Immature natural killer cell (primary cell): ENCODE data around the gene AMBP. TPM values are rescaled to one million over a fixed set of nuclear protein-coding genes. Genes with fewer than 3 reads are reported as not detected.
A peak's percentile ranks its signal among the peaks of the same experiment; 100 is the strongest.

Experiments
- DNase-seq, 3 donors: peaks; one replicate each; pipeline ENCODE4 v3.0.0; 2022; ENCODE audit warnings: mixed read lengths in 1 of 3
- H3K27ac Mint-ChIP-seq, 6 donors: one replicate each; pipeline ENCODE4 v1.8.0; 2020; ENCODE audit warnings: mixed read lengths in 6 of 6, mild to moderate bottlenecking in 5 of 6, inconsistent platforms in 4 of 6, moderate library complexity in 3 of 6
- H3K27me3 Mint-ChIP-seq, 3 donors: one replicate each; pipeline ENCODE4 v1.8.0; 2020 to 2021; ENCODE audit warnings: low read depth in 3 of 3, mild to moderate bottlenecking in 3 of 3, mixed read lengths in 3 of 3, moderate library complexity in 3 of 3, inconsistent platforms in 1 of 3
- H3K36me3 Mint-ChIP-seq, 3 donors: one replicate each; pipeline ENCODE4 v1.8.0; 2020; ENCODE audit warnings: mixed read lengths in 3 of 3, inconsistent platforms in 2 of 3, mild to moderate bottlenecking in 2 of 3
- H3K4me1 Mint-ChIP-seq, 2 donors: one replicate each; pipeline ENCODE4 v1.8.0; 2020; ENCODE audit warnings: inconsistent platforms in 2 of 2, mild to moderate bottlenecking in 2 of 2, mixed read lengths in 2 of 2, moderate library complexity in 1 of 2
- H3K4me3 Mint-ChIP-seq, 5 donors: one replicate each; pipeline ENCODE4 v1.8.0; 2020; ENCODE audit warnings: mild to moderate bottlenecking in 5 of 5, mixed read lengths in 5 of 5, inconsistent platforms in 3 of 5, moderate library complexity in 3 of 5
- H3K9me3 Mint-ChIP-seq, 6 donors: one replicate each; pipeline ENCODE4 v1.8.0; 2020; ENCODE audit warnings: mild to moderate bottlenecking in 6 of 6, mixed read lengths in 6 of 6, inconsistent platforms in 4 of 6, moderate library complexity in 3 of 6
- polyA plus RNA-seq, 3 donors: library from polyadenylated mRNA; unstranded; fragments of 300-500 nt; fragmentation: Illumina TruSeq; gene quantifications; one replicate each; pipeline ENCODE4 v1.2.3, GENCODE V29; 2021

AMBP gene
- polyA plus RNA-seq, 3 donors from 2014 or later = not detected

DNA sequence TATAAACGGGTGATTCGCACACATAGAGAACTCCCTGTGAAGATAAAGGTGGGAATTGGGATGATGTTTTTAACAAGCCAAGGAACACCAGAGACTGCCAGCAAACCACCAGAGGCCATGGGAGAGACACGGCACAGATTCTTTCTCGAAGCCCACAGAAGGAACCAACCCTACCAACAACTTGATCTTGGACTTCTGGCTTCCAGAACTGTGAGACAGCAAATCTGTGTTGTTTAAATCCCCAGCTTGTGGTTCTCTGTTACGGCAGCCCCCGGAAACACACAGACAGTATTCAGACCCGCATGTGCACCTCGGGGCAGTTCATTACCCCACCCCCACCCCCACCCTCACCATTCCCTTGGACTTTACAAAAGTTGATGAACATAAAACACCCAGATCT is 12.8 kb downstream of the AMBP start:
- Mint-ChIP-seq H3K36me3 (no peaks in the 10 kb centered on the region), H3K4me1 (no peaks in the 10 kb centered on the region), H3K9me3 (no peaks in the 10 kb centered on the region), H3K27ac (no peak overlapping the region), H3K4me3 (no peak overlapping the region), H3K27me3 (peaks cover 2 to 27% (median 5%) of the 10 kb centered on the region in 3 donors)
- DNase-seq = no peak

DNA sequence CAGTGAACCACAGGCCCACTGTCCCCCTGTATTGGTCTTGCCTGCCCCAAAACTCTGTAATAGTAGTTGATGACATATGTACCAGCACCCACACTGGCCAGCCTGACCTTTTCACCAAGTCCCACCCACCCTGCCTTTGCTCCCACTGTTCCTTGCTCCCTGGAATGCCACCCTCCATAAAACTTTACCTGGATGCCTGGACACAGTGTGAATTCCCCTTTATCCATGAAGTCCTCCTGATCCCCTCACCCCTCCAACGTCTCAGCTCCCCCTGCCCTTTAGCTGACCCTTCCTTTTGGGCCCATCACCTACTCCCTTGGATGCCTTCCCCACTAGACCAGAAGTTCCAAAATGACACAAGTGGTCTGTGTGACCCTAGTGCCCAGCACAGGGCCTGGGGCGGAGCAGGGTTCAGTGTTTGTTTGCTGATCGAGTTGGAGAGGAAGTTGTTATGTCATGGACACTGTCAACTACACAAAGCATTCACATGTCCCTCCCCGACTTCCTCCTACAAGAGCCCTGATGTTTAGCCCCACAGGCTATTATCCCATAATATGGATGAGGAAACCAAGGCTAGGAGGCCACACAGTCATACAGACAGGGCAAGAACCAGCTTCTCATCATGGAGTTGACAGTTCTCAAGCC is 16.1 kb downstream of the AMBP start:
- H3K36me3 Mint-ChIP-seq = peaks cover 0 to 3% (median 0%) of the 10 kb centered on the region in 3 donors
- no peak overlapping the region for H3K4me3 Mint-ChIP-seq
- H3K27ac Mint-ChIP-seq = no peak overlapping the region
- H3K27me3 Mint-ChIP-seq = peaks cover 3 to 23% (median 5%) of the 10 kb centered on the region in 3 donors
- DNase-seq = no peak
- H3K4me1 Mint-ChIP-seq = no peaks in the 10 kb centered on the region
- H3K9me3 Mint-ChIP-seq = no peaks in the 10 kb centered on the region

DNA sequence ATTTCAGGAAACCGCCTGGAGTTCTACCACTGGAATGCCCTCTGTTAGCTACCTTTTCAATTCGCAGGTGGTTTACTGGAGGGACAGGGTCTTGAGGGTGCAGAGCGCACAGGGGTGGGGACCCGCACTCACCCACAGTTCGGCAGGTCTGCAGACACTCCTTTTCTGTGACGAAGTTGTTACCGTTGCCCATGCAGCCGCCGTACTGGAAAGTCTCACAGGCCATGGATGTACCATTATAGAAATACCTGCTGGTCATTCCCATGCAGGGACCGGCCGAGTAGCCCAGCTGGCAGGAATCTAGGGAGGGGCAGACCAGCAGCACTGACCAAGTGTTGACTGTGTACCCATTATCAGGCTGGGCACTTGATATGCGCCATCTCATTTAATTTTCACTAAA is 16.8 kb downstream of the AMBP start:
- no peaks in the 10 kb centered on the region for H3K9me3 Mint-ChIP-seq
- H3K27me3 Mint-ChIP-seq = peaks cover 3 to 22% (median 5%) of the 10 kb centered on the region in 3 donors
- H3K36me3 Mint-ChIP-seq = peaks cover 0 to 4% (median 2%) of the 10 kb centered on the region in 3 donors
- H3K4me1 Mint-ChIP-seq = no peaks in the 10 kb centered on the region
- no peak overlapping the region for H3K27ac Mint-ChIP-seq
- no peak for DNase-seq
- H3K4me3 Mint-ChIP-seq = no peak overlapping the region

DNA sequence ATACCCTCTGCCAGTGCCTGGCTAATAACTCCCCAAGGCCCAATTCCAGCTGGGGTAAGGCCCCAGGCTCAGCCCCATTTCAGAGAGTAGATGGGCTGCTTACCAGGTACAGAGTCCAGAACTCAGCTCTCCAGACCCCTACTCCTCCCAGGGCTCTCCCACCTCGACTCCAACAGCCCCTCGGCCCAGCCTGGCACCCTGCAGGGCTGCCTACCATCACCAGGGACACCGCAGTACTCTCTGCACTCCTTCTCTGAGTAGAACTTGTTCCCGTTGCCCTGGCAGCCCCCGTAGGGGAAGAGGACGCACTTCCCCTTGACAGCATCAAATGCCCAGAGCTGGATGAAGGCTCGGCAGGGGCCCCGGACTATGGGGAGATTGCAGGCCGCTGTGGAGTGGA is 17.4 kb downstream of the AMBP start:
- H3K4me1 Mint-ChIP-seq = no peaks in the 10 kb centered on the region
- H3K27ac Mint-ChIP-seq = peak overlapping the region in 1 of 6 donors; percentile 35
- no peak for DNase-seq
- H3K27me3 Mint-ChIP-seq = peaks cover 3 to 16% (median 3%) of the 10 kb centered on the region in 3 donors
- H3K36me3 Mint-ChIP-seq = peaks cover 0 to 4% (median 3%) of the 10 kb centered on the region in 3 donors
- H3K9me3 Mint-ChIP-seq = no peaks in the 10 kb centered on the region
- no peak overlapping the region for H3K4me3 Mint-ChIP-seq

DNA sequence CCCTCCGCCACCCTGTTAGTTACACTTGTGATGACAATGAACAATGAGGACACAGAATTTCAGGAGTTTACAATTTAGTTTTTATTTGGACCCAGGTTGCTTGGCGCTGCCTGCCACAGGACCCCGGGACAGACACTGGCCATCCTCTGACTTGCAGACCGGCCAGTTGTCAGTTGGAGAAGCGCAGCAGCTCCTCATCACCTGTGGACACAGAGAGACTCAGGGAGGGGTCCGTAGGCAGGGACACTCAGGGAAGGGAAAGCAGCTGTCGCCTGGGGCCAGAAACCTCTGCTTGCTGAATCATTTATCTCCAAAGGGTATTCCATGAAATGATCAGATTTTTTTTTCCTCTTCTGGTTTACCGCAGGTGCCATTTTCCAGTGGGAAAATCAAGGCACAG is 18.0 kb downstream of the AMBP start:
- no peak for DNase-seq
- Mint-ChIP-seq H3K4me3 (no peak overlapping the region), H3K36me3 (peaks cover 0 to 4% (median 3%) of the 10 kb centered on the region in 3 donors), H3K4me1 (no peaks in the 10 kb centered on the region), H3K27me3 (peaks cover 2 to 15% (median 2%) of the 10 kb centered on the region in 3 donors), H3K27ac (no peak overlapping the region), H3K9me3 (no peaks in the 10 kb centered on the region)

DNA sequence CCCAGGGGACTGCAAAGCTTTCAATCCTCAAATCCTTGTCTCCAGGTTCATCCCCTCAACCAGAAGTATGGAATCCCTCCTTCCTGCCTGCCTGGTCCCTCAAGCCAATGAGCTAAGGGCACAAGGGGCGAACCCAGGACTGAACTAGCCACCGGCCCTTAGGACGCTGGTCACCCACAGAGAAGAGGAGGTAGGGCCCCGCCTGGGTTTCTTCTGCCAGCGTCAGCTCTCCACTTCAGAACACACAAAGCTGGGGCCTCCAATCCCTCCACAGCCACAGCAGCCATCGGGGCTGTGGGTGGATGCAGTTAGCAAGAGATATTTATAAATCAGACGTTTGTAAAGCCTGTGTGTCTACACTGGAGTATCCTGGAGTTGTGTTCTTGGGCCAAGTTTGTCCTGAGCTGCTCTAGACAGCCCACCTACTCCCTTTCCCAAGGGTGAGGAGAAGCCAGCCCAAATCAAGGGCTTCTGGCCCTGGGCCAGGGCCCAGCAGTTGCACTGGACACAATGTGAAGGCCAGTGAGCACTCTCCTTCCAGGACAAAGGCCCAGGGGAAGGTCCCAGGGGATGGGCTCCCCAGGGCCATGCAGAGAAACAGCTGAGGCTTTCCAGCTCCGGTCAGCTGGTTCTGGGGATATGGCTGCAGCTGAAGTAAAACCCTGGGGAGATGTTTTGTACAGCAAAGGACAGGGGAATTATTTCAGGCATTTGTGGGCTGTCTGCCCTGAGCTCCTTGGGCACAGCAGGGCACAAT is 18.9 kb downstream of the AMBP start:
- no peak for DNase-seq
- H3K4me1 Mint-ChIP-seq = no peaks in the 10 kb centered on the region
- H3K9me3 Mint-ChIP-seq = no peaks in the 10 kb centered on the region
- H3K36me3 Mint-ChIP-seq = peaks cover 0 to 4% (median 3%) of the 10 kb centered on the region in 3 donors
- no peak overlapping the region for H3K27ac Mint-ChIP-seq
- H3K27me3 Mint-ChIP-seq = peaks cover 1 to 15% (median 2%) of the 10 kb centered on the region in 3 donors
- no peak overlapping the region for H3K4me3 Mint-ChIP-seq

DNA sequence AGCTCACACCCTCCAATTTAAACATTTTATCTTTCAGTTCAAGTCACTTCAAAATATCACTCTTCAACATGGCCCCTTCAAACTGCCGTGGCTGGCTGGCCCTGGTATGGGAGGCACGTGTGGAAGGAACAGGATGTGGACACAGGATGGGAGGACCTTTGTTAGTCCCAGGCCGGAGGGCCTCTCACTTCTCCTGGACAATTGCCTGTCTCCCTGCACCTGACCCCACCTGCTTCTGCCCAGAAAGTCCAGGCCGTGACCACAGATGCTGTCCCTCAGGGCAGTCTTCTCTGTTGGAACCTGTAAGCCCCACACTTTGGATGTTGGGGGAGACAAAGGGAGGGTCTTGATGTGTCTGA is 19.4 kb downstream of the AMBP start:
- DNase-seq = no peak
- Mint-ChIP-seq H3K27ac (no peak overlapping the region), H3K9me3 (no peaks in the 10 kb centered on the region), H3K4me3 (no peak overlapping the region), H3K27me3 (peaks cover 1 to 10% (median 4%) of the 10 kb centered on the region in 3 donors), H3K4me1 (no peaks in the 10 kb centered on the region), H3K36me3 (peaks cover 0 to 4% (median 3%) of the 10 kb centered on the region in 3 donors)

DNA sequence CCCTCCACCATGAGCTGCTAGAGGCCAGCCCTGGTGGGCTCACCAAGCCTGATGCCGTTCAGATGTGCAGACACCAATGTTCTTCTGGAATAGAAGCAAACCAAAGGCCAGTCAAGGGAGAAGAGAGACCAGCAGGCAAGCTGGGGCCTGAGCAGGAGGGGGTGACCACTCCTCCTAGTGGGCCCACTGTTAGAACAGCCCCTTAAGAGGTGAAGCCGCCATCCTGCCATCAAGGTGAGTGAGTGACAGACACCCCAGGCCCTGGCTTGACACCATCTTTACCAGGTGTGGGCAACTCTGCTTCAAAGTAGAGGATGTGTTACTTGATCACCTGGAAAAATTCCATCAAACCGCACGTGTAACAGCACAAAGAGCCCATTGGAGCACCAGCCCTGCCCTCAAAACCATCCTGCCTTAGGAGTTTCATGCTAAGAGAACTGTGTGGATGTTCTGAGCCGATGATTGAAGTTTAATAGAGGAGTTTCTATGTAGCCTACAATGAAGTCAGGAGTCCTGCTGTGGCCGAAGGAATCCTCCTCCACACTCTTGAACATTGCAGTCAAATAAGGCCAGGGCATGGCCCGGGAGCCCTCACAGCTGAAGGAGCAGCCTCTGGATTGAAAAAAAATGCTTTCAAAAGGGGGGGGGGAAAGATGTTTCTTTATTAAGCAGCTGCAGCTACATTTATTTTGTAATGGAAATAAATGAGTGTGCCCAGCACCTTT is 20.8 kb downstream of the AMBP start:
- H3K27me3 Mint-ChIP-seq = peaks cover 1 to 3% (median 2%) of the 10 kb centered on the region in 3 donors
- H3K4me3 Mint-ChIP-seq = no peak overlapping the region
- no peaks in the 10 kb centered on the region for H3K9me3 Mint-ChIP-seq
- H3K4me1 Mint-ChIP-seq = no peaks in the 10 kb centered on the region
- no peak for DNase-seq
- H3K36me3 Mint-ChIP-seq = peaks cover 0 to 8% (median 4%) of the 10 kb centered on the region in 3 donors
- peak overlapping the region in 1 of 6 donors; percentile 36 for H3K27ac Mint-ChIP-seq

DNA sequence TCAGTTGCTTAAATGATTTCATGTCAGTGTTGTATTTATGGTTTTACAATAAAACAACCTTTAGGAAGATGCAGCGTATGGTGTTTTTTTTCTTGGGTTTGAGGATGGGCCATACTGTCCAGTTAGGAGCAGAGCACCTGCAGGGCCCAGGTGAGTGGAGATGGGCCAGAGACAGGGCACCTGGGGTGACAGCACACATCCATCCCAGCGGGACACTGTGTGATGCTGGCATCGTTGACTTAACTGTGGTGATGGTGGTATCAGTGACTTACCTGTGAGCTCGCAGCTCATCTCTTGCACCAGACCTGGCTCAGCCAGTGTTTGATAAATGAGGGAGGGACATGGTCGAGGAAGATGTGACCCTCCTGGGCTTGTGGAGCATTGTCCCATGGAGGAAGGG is 21.6 kb downstream of the AMBP start:
- Mint-ChIP-seq H3K27ac (no peak overlapping the region), H3K4me3 (no peak overlapping the region)

DNA sequence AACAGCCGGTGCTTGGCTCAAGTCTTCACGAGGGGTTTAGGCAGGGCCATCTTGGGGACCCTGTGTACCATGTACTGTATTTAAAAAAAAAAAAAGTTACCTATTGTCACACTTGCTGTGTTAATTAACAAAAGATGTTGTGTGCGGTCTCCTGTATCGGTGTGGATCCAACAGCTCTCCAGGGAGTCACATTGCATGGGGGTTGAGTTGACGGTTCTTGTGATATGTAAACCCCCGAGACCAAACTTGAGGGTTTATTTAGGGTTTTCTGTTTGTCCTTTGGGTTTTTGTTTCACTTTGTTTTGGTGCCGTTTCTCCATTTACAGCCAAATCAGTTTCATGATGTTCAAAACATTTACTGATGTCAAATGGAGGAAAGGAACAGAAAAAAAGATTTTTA is 22.2 kb downstream of the AMBP start:
- Mint-ChIP-seq H3K4me3 (no peak overlapping the region), H3K36me3 (peaks cover 3 to 18% (median 4%) of the 10 kb centered on the region in 3 donors), H3K4me1 (no peaks in the 10 kb centered on the region), H3K9me3 (no peaks in the 10 kb centered on the region), H3K27me3 (peaks cover 0 to 3% (median 2%) of the 10 kb centered on the region in 3 donors), H3K27ac (no peak overlapping the region)
- DNase-seq = no peak

More for the DNA sequence above, 21.6 kb downstream of the AMBP start:
- no peak for DNase-seq
- Mint-ChIP-seq H3K9me3 (no peaks in the 10 kb centered on the region), H3K36me3 (peaks cover 0 to 14% (median 4%) of the 10 kb centered on the region in 3 donors), H3K27me3 (peaks cover under 1 to 3% (median 2%) of the 10 kb centered on the region in 3 donors), H3K4me1 (no peaks in the 10 kb centered on the region)

DNA sequence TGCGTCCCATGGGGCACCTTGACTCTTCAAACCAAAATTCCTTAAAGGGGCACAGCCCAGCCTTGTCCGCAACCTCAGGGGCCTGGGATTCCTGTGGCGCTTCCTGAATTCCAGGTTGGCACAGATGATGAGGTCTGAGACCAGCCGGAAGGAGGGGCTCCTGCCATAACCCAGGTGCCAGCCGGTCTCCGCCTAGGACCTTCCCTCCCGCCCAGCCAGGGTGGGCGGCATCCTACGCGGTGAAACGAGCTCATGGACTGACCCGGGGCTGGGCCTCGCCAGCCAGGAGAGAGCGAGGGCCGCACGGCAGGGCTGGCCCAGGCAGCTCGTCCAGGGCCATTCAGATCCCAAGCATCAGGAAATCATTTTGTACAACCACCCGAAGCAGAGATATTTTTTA is 23.0 kb downstream of the AMBP start:
- H3K4me3 Mint-ChIP-seq = no peak overlapping the region
- H3K27me3 Mint-ChIP-seq = peaks cover 0 to 3% (median 2%) of the 10 kb centered on the region in 3 donors
- no peaks in the 10 kb centered on the region for H3K9me3 Mint-ChIP-seq
- H3K36me3 Mint-ChIP-seq = peaks cover 7 to 27% (median 7%) of the 10 kb centered on the region in 3 donors
- no peak overlapping the region for H3K27ac Mint-ChIP-seq
- no peak for DNase-seq
- no peaks in the 10 kb centered on the region for H3K4me1 Mint-ChIP-seq

DNA sequence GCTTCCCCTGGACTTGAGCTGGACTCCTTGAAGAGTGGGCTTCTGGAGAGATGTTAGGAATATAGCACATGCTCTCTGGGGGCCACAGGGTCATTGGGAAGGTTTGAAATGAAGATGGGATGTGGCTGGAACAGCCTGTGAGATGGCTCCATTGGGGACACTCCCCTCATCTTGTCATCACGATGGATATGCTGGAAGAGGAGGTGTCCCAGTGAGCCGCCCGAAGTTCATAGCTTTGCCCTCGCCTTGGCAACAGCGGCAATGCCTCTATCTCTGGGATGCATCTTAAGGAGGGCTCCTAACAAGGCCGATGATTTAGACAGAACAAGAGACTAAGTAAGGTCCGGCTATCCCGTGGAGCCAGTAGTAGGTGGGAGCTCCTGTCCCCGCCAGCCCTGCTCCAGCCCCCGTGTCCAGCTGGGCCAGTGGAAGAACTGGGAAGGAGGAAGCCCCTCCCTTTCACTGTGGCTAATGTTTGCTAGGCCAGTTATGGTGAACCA is 23.9 kb downstream of the AMBP start:
- Mint-ChIP-seq H3K9me3 (no peaks in the 10 kb centered on the region), H3K27me3 (peaks cover 0 to 3% (median 2%) of the 10 kb centered on the region in 3 donors), H3K4me1 (no peaks in the 10 kb centered on the region), H3K4me3 (no peak overlapping the region), H3K27ac (no peak overlapping the region), H3K36me3 (peaks cover 7 to 32% (median 7%) of the 10 kb centered on the region in 3 donors)
- no peak for DNase-seq

DNA sequence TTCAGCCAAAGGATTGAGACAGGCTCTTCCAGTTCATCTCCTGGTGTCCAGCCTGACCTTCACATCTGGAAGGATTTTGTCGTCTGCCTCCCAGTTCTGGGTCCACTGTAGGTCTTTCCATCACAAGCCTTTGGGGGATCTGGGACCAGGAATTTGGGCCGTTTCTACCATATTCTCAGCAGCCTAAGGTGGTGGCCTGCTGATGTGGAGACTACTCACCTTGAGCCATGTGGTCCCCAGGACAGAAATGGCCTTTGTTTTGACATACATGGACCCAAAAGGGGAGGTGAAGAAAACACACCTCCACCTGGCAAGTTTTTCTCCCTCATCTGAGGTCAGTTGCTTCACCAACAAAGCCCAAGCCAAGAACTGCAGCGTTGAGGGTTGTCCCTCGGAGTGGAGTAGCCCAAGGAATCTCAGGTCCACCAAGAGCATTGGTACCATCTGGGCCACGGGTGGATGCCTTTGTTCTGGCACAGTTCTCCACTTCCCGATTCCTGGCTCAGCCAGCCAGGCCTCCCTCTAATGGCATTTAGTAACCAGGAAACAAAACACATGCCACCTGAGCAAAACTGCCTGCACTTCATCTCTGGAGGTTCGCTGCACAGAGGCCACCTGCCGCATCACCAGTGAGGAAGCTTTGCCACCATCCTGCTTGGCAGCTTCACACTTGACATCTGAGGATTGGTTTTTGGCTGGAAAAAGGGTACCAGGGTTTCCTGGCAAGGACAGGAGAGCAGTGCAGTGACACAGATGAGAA is 24.7 kb downstream of the AMBP start:
- peaks cover 0 to 7% (median 2%) of the 10 kb centered on the region in 3 donors for H3K27me3 Mint-ChIP-seq
- peaks cover 7 to 37% (median 8%) of the 10 kb centered on the region in 3 donors for H3K36me3 Mint-ChIP-seq
- no peaks in the 10 kb centered on the region for H3K4me1 Mint-ChIP-seq
- no peak overlapping the region for H3K27ac Mint-ChIP-seq
- H3K4me3 Mint-ChIP-seq = no peak overlapping the region
- DNase-seq = no peak
- H3K9me3 Mint-ChIP-seq = no peaks in the 10 kb centered on the region
